GM23338 (cell line): ENCODE measurements around the gene RIC8B. TPM values are rescaled to one million over a fixed set of nuclear protein-coding genes. Genes with fewer than 3 reads are reported as not detected.

Source experiments
- ATAC-seq: fragments of 200-7000 bp; cut with Tn5 transposase; 3 replicates; pipeline ENCODE4 v1.9.1; 2020
- DNase-seq: peaks from one replicate; pipeline ENCODE4 v3.0.0-alpha.2; 2015; ENCODE audit warnings: low spot score
- H2AFZ ChIP-seq: fragments of 200-600 bp; sonication (generic); 2 replicates; pipeline ENCODE4 v1.8.0; 2016; ENCODE audit warnings: antibody characterized with exemption, mild to moderate bottlenecking, moderate library complexity
- H3F3A ChIP-seq: fragments of 200-600 bp; sonication (generic); replicated peaks from 2 replicates; pipeline ENCODE4 v1.8.0; 2017; ENCODE audit warnings: antibody characterized with exemption, mixed run types, low read depth
- H3K27ac ChIP-seq: fragments of 200-600 bp; sonication (generic); 2 replicates; pipeline ENCODE4 v1.6.1; 2016; ENCODE audit warnings: low read depth
- H3K27me3 ChIP-seq: fragments of 200-600 bp; sonication (generic); 2 replicates; pipeline ENCODE4 v1.8.0; 2016; ENCODE audit warnings: mild to moderate bottlenecking, mixed run types, moderate library complexity; ENCODE audit not compliant: insufficient read depth
- H3K36me3 ChIP-seq: fragments of 200-600 bp; sonication (generic); 2 replicates; pipeline ENCODE4 v1.8.0; 2016; ENCODE audit warnings: mild to moderate bottlenecking; ENCODE audit not compliant: insufficient read depth
- H3K4me1 ChIP-seq: fragments of 200-600 bp; sonication (generic); 2 replicates; pipeline ENCODE4 v1.8.0; 2016; ENCODE audit warnings: mild to moderate bottlenecking, moderate library complexity; ENCODE audit not compliant: insufficient read depth
- H3K4me2 ChIP-seq: fragments of 200-600 bp; sonication (generic); 2 replicates; pipeline ENCODE4 v1.7.1; 2017; ENCODE audit warnings: mixed run types
- H3K4me3 ChIP-seq: fragments of 200-600 bp; sonication (generic); 2 replicates; pipeline ENCODE4 v1.6.1; 2016; ENCODE audit warnings: mixed run types
- H3K79me2 ChIP-seq: fragments of 200-600 bp; sonication (generic); replicated peaks from 2 replicates; pipeline ENCODE4 v1.8.0; 2017; ENCODE audit warnings: mild to moderate bottlenecking; ENCODE audit not compliant: insufficient read depth
- H3K9me2 ChIP-seq: fragments of 200-600 bp; sonication (generic); 2 replicates; pipeline ENCODE4 v1.8.0; 2017; ENCODE audit not compliant: insufficient read depth
- H4K20me1 ChIP-seq: fragments of 200-600 bp; sonication (generic); replicated peaks from 2 replicates; pipeline ENCODE4 v1.8.0; 2017; ENCODE audit warnings: mild to moderate bottlenecking; ENCODE audit not compliant: insufficient read depth
- H3K27ac Mint-ChIP-seq: 2 replicates; pipeline ENCODE4 v1.8.0; 2020; ENCODE audit warnings: inconsistent platforms, mild to moderate bottlenecking, moderate library complexity, mixed read lengths
- H3K27me3 Mint-ChIP-seq: 3 replicates; pipeline ENCODE4 v1.8.0; 2022; ENCODE audit warnings: low read depth, mild to moderate bottlenecking, moderate library complexity, mixed read lengths, inconsistent platforms; ENCODE audit not compliant: insufficient read depth, poor library complexity
- H3K36me3 Mint-ChIP-seq: 3 replicates; pipeline ENCODE4 v1.8.0; 2021; ENCODE audit warnings: low read depth, mild to moderate bottlenecking, inconsistent platforms, moderate library complexity, mixed read lengths
- H3K4me1 Mint-ChIP-seq: 3 replicates; pipeline ENCODE4 v1.8.0; 2020; ENCODE audit warnings: mild to moderate bottlenecking, inconsistent platforms, mixed read lengths
- H3K4me3 Mint-ChIP-seq: 3 replicates; pipeline ENCODE4 v1.8.0; 2021; ENCODE audit warnings: moderate library complexity, mild to moderate bottlenecking, inconsistent platforms, mixed read lengths
- H3K9me3 Mint-ChIP-seq: 3 replicates; pipeline ENCODE4 v1.8.0; 2020; ENCODE audit warnings: moderate library complexity, mild to moderate bottlenecking, inconsistent platforms, mixed read lengths
- CREB1 ChIP-seq: fragments of 250-450 bp; sonication (Bioruptor Pico); IDR thresholded peaks from 2 replicates; pipeline ENCODE4 v1.5.0; 2020; ENCODE audit warnings: low read depth, mild to moderate bottlenecking, moderate library complexity
- CTCF ChIP-seq, 2 experiments: fragments of 200-600 bp in 1 of 2; sonication (generic) in 1 of 2; conservative IDR thresholded peaks; 2 replicates each; pipeline versions ENCODE4 v1.5.1 to v1.6.1; 2016 to 2017; ENCODE audit warnings: antibody characterized with exemption in 2 of 2, low read depth in 2 of 2, mild to moderate bottlenecking in 2 of 2, moderate library complexity in 1 of 2
- ETS1 ChIP-seq: IDR thresholded peaks from 2 replicates; pipeline ENCODE4 v1.6.1; 2016; ENCODE audit warnings: antibody characterized with exemption
- EZH2 ChIP-seq: fragments of 200-600 bp; sonication (generic); IDR thresholded peaks from one replicate; pipeline ENCODE4 v1.8.0; 2017; ENCODE audit warnings: antibody characterized with exemption, mild to moderate bottlenecking, low read depth; ENCODE audit not compliant: unreplicated experiment
- EZH2phosphoT487 ChIP-seq: fragments of 200-600 bp; sonication (generic); IDR thresholded peaks from one replicate; pipeline ENCODE4 v1.8.1; 2018; ENCODE audit warnings: antibody characterized with exemption; ENCODE audit not compliant: unreplicated experiment
- JUNB ChIP-seq: IDR thresholded peaks from one replicate; pipeline ENCODE4 v1.6.1; 2016; ENCODE audit warnings: antibody characterized with exemption; ENCODE audit not compliant: unreplicated experiment
- NANOG ChIP-seq: IDR thresholded peaks from 2 replicates; pipeline ENCODE4 v1.6.1; 2016; ENCODE audit warnings: antibody characterized with exemption, borderline replicate concordance
- POLR2AphosphoS5 ChIP-seq: IDR thresholded peaks from 2 replicates; pipeline ENCODE4 v1.6.1; 2016; ENCODE audit warnings: antibody characterized with exemption, low read depth
- REST ChIP-seq: IDR thresholded peaks from one replicate; pipeline ENCODE4 v1.6.1; 2018; ENCODE audit warnings: antibody characterized with exemption; ENCODE audit not compliant: unreplicated experiment
- STAT1 ChIP-seq: IDR thresholded peaks from one replicate; pipeline ENCODE4 v1.6.1; 2016; ENCODE audit warnings: antibody characterized with exemption; ENCODE audit not compliant: unreplicated experiment
- ZNF114 ChIP-seq: fragments of 250-450 bp; sonication (Bioruptor Pico); IDR thresholded peaks from 2 replicates; pipeline ENCODE4 v1.5.0; 2020; ENCODE audit warnings: mild to moderate bottlenecking, moderate library complexity
- ZNF331 ChIP-seq: fragments of 250-450 bp; sonication (Bioruptor Pico); IDR thresholded peaks from 2 replicates; pipeline ENCODE4 v1.5.0; 2020; ENCODE audit warnings: low read depth, mild to moderate bottlenecking, moderate library complexity
- ZNF462 ChIP-seq: fragments of 250-450 bp; sonication (Bioruptor Pico); IDR thresholded peaks from 2 replicates; pipeline ENCODE4 v1.5.0; 2020; ENCODE audit warnings: mild to moderate bottlenecking, moderate library complexity
- polyA plus RNA-seq: library from polyadenylated mRNA; unstranded; fragments of >200 nt; fragmentation: Nextera tagmentation; extraction: Ambion mirVana; gene quantifications from 2 replicates; pipeline ENCODE4 v1.2.1, GENCODE V29; 2016
- total RNA-seq: library from RNA; depleted of rRNA; stranded (reverse); fragments of >200 nt; shearing (Covaris generic); gene quantifications from 2 replicates; pipeline ENCODE4 v1.2.3, GENCODE V29; 2014

The RIC8B gene
- total and polyA plus RNA-seq, 2 experiments from 2014 or later: 12.3 to 25.5 TPM

- peak; percentile 89 for DNase-seq
- peaks cover 11% of the 10 kb centered on the region for H3K4me1 ChIP-seq
- H3K27me3 ChIP-seq: no peaks in the 10 kb centered on the region
- H3F3A ChIP-seq: peaks cover 8% of the 10 kb centered on the region; the same call in 1 of the 2 replicates
- peaks cover 5% of the 10 kb centered on the region for H3K27me3 Mint-ChIP-seq
- no peak overlapping the region for H2AFZ ChIP-seq
- peaks cover 6% of the 10 kb centered on the region; the same call in 1 of the 2 replicates for H3K9me2 ChIP-seq
- no peaks in the 10 kb centered on the region for H3K36me3 ChIP-seq
- H3K4me3 ChIP-seq: peak overlapping the region; percentile 13; the same call in 1 of the 2 replicates
- ATAC-seq: peak; percentile 91
- H3K9me3 Mint-ChIP-seq: no peaks in the 10 kb centered on the region; the same call in 2 of the 3 replicates
- H3K4me3 Mint-ChIP-seq: peak overlapping the region; percentile 42; the same call in 2 of the 3 replicates
- peak overlapping the region; percentile 50 for H3K27ac ChIP-seq
- peak overlapping the region; percentile 66 for H3K4me2 ChIP-seq
- H3K36me3 Mint-ChIP-seq: no peaks in the 10 kb centered on the region
- H4K20me1 ChIP-seq: no peaks in the 10 kb centered on the region
- no peaks in the 10 kb centered on the region for H3K79me2 ChIP-seq
- H3K27ac Mint-ChIP-seq: peak overlapping the region; percentile 69
- H3K4me1 Mint-ChIP-seq: peaks cover 37% of the 10 kb centered on the region
- TF ChIP-seq CREB1 (CRISPR knock-in tag) (no peak), NANOG (no peak; the same call in 1 of the 2 replicates), ETS1 (no peak), EZH2phosphoT487 (no peak), ZNF331 (CRISPR knock-in tag) (no peak), REST (no peak), ZNF114 (CRISPR knock-in tag) (no peak), JUNB (no peak), POLR2AphosphoS5 (peak; percentile 44), CTCF (conservative IDR thresholded peaks at IDR 0.05; ENCODE audit: low read depth in 2 of 2) (no peak), STAT1 (no peak), ZNF462 (CRISPR knock-in tag) (peak; percentile 65; the same call in 1 of the 2 replicates), EZH2 (no peak)
These were observed 14.3 kb upstream of the RIC8B start for GRCh38 chr12:106760184-106760531.
